ENCODE data around the gene CLEC16A.
"Not testable (repeated sequence)": the region's sequence is repeated elsewhere in the genome, so short reads cannot be mapped to it uniquely, and the experiment has no call there.

The CLEC16A gene

DNA sequence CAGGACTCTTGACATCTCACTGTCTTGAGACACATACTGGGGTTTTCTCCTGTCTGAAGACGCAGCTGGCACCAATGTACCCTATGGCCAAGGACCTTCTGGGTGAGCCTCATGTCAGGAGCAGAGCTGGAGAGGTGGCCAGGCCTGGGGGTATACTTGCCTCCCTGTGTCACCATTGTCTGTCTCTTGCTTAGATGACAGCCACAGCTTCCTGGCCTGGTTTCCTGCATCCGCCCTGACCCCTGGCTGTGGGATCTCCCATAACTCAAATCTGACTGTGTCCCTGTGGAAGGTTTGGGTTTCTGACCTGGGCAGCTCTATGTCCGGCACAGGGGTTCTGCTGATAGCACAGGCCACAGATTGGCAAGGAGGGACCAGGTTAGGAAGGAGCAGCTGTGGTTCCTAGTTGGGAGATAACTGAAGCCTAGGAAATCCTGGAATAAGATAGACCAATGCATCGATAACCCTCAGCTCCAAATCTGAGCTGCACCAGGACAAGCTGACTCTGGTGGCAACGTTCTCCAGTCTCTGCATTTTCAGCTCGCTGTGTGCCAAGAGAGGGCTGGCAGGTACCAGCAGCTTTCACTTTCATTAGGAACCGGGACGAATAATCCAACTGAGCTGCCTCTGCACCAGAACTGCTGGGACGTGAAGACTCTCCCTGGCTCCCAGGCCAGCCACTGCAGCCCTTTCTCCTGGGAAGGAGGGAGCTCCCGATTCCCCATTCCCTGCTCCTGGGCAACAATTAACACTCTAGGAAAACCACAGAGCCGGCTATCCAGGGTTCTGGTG, 7.1 kb upstream of the CLEC16A start:
- DNase-seq (ENCODE audit: low read depth): no peak
- TF ChIP-seq, protein P1, sequence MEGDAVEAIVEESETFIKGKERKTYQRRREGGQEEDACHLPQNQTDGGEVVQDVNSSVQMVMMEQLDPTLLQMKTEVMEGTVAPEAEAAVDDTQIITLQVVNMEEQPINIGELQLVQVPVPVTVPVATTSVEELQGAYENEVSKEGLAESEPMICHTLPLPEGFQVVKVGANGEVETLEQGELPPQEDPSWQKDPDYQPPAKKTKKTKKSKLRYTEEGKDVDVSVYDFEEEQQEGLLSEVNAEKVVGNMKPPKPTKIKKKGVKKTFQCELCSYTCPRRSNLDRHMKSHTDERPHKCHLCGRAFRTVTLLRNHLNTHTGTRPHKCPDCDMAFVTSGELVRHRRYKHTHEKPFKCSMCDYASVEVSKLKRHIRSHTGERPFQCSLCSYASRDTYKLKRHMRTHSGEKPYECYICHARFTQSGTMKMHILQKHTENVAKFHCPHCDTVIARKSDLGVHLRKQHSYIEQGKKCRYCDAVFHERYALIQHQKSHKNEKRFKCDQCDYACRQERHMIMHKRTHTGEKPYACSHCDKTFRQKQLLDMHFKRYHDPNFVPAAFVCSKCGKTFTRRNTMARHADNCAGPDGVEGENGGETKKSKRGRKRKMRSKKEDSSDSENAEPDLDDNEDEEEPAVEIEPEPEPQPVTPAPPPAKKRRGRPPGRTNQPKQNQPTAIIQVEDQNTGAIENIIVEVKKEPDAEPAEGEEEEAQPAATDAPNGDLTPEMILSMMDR (IDR thresholded peaks at IDR 0.05; ENCODE audit: low read length, missing control alignments): no peak
- H3K4me3 ChIP-seq (replicated peaks; ENCODE audit: low read depth, low read length): no peak overlapping the region

DNA sequence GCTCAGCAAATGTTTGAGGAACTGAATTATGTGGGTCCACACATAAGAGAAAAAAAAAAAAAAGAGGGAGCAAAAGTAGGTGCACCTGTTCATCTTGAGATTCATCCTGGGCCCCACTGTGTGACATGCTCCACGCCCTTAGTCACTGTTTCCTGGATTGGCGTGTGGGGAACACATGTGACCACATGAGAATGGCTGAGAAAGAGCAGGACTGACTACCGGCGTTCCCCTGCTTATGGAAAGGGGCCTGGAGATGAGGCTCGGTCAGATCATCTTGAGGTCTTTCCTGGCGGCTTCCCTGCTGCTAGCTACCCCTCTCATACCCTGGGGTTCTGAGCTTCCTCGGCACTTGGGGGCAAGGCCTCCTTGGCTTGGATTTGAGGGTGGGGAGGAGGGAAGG, 6.0 kb upstream of the CLEC16A start:
- DNase-seq (ENCODE audit: low read depth): no peak
- TF ChIP-seq, protein P1 (IDR thresholded peaks at IDR 0.05; ENCODE audit: low read length, missing control alignments): no peak
- no peak overlapping the region for H3K4me3 ChIP-seq (replicated peaks; ENCODE audit: low read depth, low read length)

DNA sequence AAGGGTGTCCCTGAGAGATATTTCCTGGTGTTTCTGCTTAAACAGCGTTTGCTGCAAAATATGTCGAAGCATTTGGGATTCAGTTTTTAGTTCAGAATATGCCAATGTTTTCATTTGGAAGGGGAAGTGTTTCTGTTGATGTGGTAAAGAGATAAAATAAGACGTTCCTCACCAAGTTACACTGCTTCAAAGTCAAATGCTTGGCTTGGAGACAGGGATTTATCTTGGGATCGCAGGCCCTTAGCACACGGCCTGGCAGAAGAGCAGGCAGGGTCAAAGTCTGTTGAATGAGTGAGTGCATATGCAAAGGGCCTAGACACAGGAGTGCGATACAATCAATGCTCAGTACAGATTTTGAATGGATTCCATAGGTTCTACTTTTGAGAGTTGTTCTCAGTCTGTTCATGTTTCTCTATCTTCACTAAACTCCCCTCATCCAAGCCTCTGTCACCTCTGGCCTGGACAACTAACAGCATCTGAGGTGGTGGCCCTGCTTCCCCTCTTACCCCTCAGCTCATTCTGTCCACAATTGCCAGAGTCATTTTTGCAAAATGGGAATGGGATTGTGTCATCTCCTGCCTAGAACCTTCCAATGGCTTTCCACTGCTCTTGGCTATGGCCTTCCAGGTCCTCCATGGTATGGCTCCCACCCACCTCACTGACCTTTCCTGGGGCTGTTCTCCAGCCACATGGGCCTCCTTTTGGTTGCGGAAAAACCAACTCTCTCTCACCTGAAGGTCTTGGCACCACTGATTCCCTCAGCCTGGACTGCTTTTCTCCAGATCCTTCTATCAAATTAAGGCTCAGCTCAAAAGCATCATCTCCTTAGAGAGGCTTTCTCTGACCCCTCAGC, 5.3 kb upstream of the CLEC16A start:
- no peak for DNase-seq (ENCODE audit: low read depth)
- no peak overlapping the region for H3K4me3 ChIP-seq (replicated peaks; ENCODE audit: low read depth, low read length)
- TF ChIP-seq, protein P1 (IDR thresholded peaks at IDR 0.05; ENCODE audit: low read length, missing control alignments): no peak

DNA sequence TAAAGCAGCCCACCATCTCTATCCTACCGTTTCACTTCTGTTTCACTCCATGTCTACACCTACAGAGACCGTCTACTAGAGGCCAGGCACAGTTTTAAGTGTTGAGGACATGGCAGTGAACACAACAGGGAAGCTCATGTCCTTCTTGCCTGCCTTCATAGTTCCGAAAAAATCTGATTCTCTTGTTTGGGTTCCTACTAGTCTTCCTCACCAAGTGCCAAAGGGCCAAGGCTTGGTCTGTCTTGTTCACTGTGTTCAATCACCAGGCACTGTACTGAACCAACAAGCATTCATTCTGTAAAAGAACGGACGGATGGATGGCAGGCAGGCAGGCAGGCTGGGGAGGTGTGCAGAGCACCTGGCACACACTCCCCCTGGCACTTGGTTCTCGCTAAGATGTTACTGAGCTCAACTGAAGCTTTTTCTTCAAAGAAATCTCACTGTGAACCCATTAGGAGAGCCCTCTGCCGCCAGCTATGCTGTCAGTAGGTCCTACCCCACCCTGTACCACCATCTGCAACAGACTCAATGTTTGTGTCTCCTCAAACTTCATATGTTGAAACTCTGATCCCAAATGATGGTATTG, 4.6 kb upstream of the CLEC16A start:
- TF ChIP-seq, protein P1 (IDR thresholded peaks at IDR 0.05; ENCODE audit: low read length, missing control alignments): no peak
- H3K4me3 ChIP-seq (replicated peaks; ENCODE audit: low read depth, low read length): peak overlapping the region; percentile 74
- DNase-seq (ENCODE audit: low read depth): no peak

DNA sequence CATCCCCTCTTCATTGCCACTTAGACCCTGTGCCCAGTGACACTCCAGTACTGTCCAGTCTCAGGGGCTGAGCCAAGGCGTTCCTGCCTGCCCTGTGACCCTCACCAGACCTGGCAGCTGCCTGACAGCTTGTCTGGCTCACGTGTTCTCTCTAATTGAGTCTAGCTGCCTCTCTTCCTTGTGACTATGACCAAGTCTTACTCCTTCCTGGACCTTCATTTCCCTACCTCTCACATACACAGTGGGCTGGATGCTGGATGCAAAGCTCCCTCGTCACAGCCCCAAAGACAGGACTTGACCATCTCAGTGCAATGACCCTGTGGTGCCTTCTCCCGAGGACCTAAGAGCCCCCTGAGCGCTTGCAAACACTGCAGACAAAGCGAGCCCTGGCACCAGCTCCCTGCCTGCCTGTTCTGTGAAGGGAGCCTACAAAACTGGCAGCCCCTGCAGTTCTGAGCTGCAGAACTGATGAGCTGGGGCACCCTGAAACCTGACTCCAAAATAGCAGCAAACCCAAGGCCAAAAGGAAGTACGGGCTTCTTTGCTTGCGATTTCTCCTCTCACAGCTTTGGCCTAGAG, 3.8 kb upstream of the CLEC16A start:
- H3K4me3 ChIP-seq (replicated peaks; ENCODE audit: low read depth, low read length): peak overlapping the region; percentile 74
- TF ChIP-seq, protein P1 (IDR thresholded peaks at IDR 0.05; ENCODE audit: low read length, missing control alignments): no peak
- no peak for DNase-seq (ENCODE audit: low read depth)

DNA sequence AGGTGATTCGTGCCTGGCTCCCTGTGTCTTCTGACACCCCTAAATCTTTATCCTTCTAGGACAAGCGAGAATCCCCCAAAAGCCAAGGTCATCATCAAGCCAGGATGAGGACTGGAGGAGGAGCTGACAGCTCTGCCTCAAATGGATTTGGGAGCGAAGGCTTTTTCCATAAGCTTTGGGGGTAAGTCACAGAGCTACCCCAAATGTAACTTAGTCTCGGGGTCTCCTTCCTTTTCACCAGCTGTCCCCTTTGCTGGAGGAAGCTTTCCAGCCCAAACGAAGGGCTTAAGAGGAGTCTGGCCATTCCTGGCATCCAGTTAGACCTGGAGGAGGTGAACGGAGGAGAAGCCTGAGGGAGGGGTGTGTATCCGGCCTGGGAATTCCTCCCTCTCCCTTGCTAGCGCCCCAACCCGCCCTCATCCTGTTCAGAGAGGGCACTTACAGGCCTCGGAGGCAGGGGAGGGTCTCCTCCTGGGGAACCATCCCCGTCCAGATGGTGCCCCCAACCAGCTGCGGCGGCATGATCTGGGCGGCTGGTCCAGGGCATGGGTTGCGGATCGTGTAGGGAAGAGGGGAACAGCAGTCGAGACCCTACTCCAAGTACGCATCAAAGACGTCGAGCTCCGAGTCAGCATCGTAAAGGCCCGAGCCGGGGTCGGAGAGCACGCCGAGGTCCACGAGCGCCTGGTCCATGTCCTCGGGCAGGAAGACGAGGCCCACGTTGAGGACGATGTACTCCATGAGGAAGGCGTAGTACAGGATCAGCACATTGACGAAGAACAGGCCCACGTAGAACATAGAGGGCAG, 3.0 kb upstream of the CLEC16A start:
- TF ChIP-seq, protein P1 (IDR thresholded peaks at IDR 0.05; ENCODE audit: low read length, missing control alignments): no peak
- no peak for DNase-seq (ENCODE audit: low read depth)
- H3K4me3 ChIP-seq (replicated peaks; ENCODE audit: low read depth, low read length): peak overlapping the region; percentile 74

DNA sequence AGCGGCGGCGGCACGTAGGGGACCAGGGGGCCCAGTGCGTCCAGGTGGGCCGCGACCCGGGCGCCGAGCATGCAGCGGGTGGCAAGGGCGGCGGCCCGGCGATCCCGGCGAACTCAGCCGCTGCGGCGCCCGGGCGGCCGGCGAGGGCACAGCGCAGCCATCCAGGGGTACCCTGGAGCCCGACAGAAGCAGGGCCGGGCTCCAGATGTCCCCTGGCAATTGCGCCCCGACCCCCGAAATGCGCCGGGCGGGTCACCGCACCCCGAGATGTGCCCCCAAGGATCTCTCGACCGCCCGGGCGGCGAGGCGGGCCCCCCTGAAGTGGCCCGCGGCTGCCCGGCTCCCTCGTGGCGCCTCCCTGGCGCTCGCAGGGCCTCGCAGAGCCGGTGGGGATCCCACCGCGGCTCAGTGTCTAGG, 2.4 kb upstream of the CLEC16A start:
- DNase-seq (ENCODE audit: low read depth): not testable (repeated sequence)

More for the DNA sequence above, 2.4 kb upstream of the CLEC16A start:
- peak overlapping the region; percentile 74 for H3K4me3 ChIP-seq (replicated peaks; ENCODE audit: low read depth, low read length)

Data from fibroblast of pulmonary artery (primary cell).